ENCODE results near the gene ZDHHC22.

Gene ZDHHC22

GRCh38 chr14:77158175-77158881 lies 16.7 kb upstream of the ZDHHC22 start:
- FAIRE-seq (no peak), DNase-seq (ENCODE audit: insufficient read length, low spot score) (no peak)

- DNase-seq (ENCODE audit: insufficient read length, low spot score) (no peak), FAIRE-seq (no peak)
Observed at GRCh38 chr14:77157740-77158139, 16.1 kb upstream of the ZDHHC22 start.

GRCh38 chr14:77155083-77155482 lies 13.5 kb upstream of the ZDHHC22 start:
- FAIRE-seq (no peak), DNase-seq (ENCODE audit: insufficient read length, low spot score) (no peak)

GRCh38 chr14:77154421-77154820 lies 12.8 kb upstream of the ZDHHC22 start:
- DNase-seq (ENCODE audit: insufficient read length, low spot score) (no peak), FAIRE-seq (no peak)

GRCh38 chr14:77153802-77154201 lies 12.2 kb upstream of the ZDHHC22 start:
- DNase-seq (ENCODE audit: insufficient read length, low spot score): no peak
- no peak for FAIRE-seq

- FAIRE-seq: no peak
- DNase-seq (ENCODE audit: insufficient read length, low spot score): no peak
Observed at GRCh38 chr14:77151918-77152588, 10.5 kb upstream of the ZDHHC22 start.

GRCh38 chr14:77151245-77151644 lies 9.7 kb upstream of the ZDHHC22 start:
- FAIRE-seq: peak; percentile 11
- DNase-seq (ENCODE audit: insufficient read length, low spot score): no peak

- FAIRE-seq (no peak), DNase-seq (ENCODE audit: insufficient read length, low spot score) (no peak)
Observed at GRCh38 chr14:77148510-77149231, 7.1 kb upstream of the ZDHHC22 start.

- no peak for DNase-seq (ENCODE audit: insufficient read length, low spot score)
- FAIRE-seq: no peak
Observed at GRCh38 chr14:77145975-77146740, 4.6 kb upstream of the ZDHHC22 start.

GRCh38 chr14:77144412-77145115 lies 3.0 kb upstream of the ZDHHC22 start:
- no peak for DNase-seq (ENCODE audit: insufficient read length, low spot score)
- FAIRE-seq: no peak

- DNase-seq (ENCODE audit: insufficient read length, low spot score) (no peak), FAIRE-seq (no peak)
Observed at GRCh38 chr14:77143071-77143470, 1.5 kb upstream of the ZDHHC22 start.

- DNase-seq (ENCODE audit: insufficient read length, low spot score): no peak
- no peak for FAIRE-seq
Observed at GRCh38 chr14:77142005-77142800, 612 bp upstream of the ZDHHC22 start.

GRCh38 chr14:77140359-77141213 lies 1.0 kb downstream of the ZDHHC22 start:
- FAIRE-seq: no peak
- no peak for DNase-seq (ENCODE audit: insufficient read length, low spot score)

- DNase-seq (ENCODE audit: insufficient read length, low spot score): no peak
- no peak for FAIRE-seq
Observed at GRCh38 chr14:77139540-77140358, 1.8 kb downstream of the ZDHHC22 start.

GRCh38 chr14:77139022-77139421 lies 2.6 kb downstream of the ZDHHC22 start:
- FAIRE-seq: no peak
- DNase-seq (ENCODE audit: insufficient read length, low spot score): no peak

GRCh38 chr14:77133720-77134338 lies 7.8 kb downstream of the ZDHHC22 start:
- DNase-seq (ENCODE audit: insufficient read length, low spot score): peak; percentile 65
- no peak for FAIRE-seq

- FAIRE-seq: no peak
- DNase-seq (ENCODE audit: insufficient read length, low spot score): no peak
Observed at GRCh38 chr14:77131871-77132486, 9.6 kb downstream of the ZDHHC22 start.

Measured in GM19239 (cell line).